ENCODE data around the gene CPNE4.

Gene CPNE4

GRCh38 chr3:131553495-131554247 is 481.1 kb downstream of the CPNE4 start:
- no peak for TF ChIP-seq TAF1 (IDR thresholded peaks at IDR 0.05; ENCODE audit: borderline replicate concordance, insufficient read depth, low read length)
- no peak for TF ChIP-seq SIN3A (IDR thresholded peaks at IDR 0.05; ENCODE audit: borderline replicate concordance, insufficient read depth, low read length)
- TF ChIP-seq POLR2AphosphoS5 (IDR thresholded peaks at IDR 0.05; ENCODE audit: low read depth, low read length) = no peak
- TF ChIP-seq, protein P1, sequence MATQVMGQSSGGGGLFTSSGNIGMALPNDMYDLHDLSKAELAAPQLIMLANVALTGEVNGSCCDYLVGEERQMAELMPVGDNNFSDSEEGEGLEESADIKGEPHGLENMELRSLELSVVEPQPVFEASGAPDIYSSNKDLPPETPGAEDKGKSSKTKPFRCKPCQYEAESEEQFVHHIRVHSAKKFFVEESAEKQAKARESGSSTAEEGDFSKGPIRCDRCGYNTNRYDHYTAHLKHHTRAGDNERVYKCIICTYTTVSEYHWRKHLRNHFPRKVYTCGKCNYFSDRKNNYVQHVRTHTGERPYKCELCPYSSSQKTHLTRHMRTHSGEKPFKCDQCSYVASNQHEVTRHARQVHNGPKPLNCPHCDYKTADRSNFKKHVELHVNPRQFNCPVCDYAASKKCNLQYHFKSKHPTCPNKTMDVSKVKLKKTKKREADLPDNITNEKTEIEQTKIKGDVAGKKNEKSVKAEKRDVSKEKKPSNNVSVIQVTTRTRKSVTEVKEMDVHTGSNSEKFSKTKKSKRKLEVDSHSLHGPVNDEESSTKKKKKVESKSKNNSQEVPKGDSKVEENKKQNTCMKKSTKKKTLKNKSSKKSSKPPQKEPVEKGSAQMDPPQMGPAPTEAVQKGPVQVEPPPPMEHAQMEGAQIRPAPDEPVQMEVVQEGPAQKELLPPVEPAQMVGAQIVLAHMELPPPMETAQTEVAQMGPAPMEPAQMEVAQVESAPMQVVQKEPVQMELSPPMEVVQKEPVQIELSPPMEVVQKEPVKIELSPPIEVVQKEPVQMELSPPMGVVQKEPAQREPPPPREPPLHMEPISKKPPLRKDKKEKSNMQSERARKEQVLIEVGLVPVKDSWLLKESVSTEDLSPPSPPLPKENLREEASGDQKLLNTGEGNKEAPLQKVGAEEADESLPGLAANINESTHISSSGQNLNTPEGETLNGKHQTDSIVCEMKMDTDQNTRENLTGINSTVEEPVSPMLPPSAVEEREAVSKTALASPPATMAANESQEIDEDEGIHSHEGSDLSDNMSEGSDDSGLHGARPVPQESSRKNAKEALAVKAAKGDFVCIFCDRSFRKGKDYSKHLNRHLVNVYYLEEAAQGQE (IDR thresholded peaks at IDR 0.05; ENCODE audit: insufficient read depth in 1 of 2, low read depth in 2 of 2, low read length in 2 of 2) = no peak

DNA sequence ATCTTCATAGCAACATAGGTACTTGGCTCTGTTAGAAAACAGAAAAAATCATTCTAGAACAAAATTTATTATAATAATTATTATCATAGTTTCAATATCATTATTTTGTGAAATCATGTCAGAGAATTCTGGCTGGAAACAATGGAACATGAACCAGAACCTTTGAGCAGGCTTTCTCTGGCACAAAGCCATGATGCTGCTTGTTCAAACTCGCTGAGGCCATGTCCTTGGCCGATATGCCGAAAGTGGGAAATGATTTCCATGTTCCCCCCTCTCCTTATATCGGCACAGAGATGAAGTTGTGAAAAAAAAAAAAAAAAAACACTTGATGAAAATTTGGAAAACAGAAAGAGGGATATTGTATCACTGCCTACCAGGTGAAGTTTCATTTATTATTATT is 483.1 kb downstream of the CPNE4 start:
- TF ChIP-seq SIN3A (IDR thresholded peaks at IDR 0.05; ENCODE audit: borderline replicate concordance, insufficient read depth, low read length) (no peak), POLR2AphosphoS5 (IDR thresholded peaks at IDR 0.05; ENCODE audit: low read depth, low read length) (no peak), TAF1 (IDR thresholded peaks at IDR 0.05; ENCODE audit: borderline replicate concordance, insufficient read depth, low read length) (no peak), FOXP2 (optimal IDR thresholded peaks at IDR 0.05; ENCODE audit: borderline replicate concordance, extremely low read depth, extremely low read length, insufficient read depth) (no peak)
- TF ChIP-seq, protein P1 (IDR thresholded peaks at IDR 0.05; ENCODE audit: insufficient read depth in 1 of 2, low read depth in 2 of 2, low read length in 2 of 2) = no peak

DNA sequence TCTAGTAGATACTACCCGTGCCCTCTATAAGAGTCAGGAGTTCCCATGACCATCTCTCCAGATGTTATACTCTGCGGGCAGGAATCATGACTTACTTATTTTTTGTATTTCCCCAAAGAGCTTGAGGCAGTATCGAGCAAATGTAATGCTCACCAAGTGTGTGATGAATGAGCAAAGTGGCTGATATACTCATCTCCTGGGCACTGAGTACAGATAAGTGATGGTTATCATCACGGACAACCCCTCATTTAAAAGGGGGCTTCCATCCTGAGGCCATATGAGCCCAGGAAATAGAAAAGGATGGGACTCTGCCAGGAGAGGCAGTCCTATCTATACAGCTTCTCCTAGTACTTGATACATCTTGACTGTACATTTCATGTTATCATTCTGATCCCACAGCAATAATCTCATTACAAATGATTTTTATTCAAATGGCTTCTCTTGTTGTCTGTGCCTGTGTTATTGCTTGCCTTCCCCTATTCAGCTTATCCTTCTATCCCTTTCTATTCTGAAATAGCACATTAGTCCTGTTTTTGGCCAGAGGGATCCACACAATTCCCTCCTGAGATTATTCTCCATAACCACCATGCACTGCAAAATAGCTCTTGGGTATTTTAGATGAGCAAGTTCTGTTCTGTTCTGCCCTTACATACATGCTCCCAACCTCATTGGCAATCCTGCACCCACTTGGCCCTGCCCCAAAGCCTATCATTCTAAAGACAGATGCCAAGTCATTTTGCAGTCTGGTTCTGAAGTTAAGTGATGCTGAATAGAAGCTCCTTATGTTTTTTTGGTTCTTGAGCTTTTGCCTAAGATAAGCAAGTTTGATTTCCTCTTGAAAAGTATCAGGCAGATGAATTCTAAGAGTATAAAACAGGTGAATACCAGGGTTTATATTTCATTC is 484.0 kb downstream of the CPNE4 start:
- TF ChIP-seq POLR2AphosphoS5 (IDR thresholded peaks at IDR 0.05; ENCODE audit: low read depth, low read length) = no peak
- no peak for TF ChIP-seq SIN3A (IDR thresholded peaks at IDR 0.05; ENCODE audit: borderline replicate concordance, insufficient read depth, low read length)
- TF ChIP-seq TAF1 (IDR thresholded peaks at IDR 0.05; ENCODE audit: borderline replicate concordance, insufficient read depth, low read length) = no peak
- no peak for TF ChIP-seq FOXP2 (optimal IDR thresholded peaks at IDR 0.05; ENCODE audit: borderline replicate concordance, extremely low read depth, extremely low read length, insufficient read depth)
- TF ChIP-seq, protein P1 (IDR thresholded peaks at IDR 0.05; ENCODE audit: insufficient read depth in 1 of 2, low read depth in 2 of 2, low read length in 2 of 2) = no peak

- no peak for TF ChIP-seq FOXP2 (optimal IDR thresholded peaks at IDR 0.05; ENCODE audit: borderline replicate concordance, extremely low read depth, extremely low read length, insufficient read depth)
- no peak for TF ChIP-seq SIN3A (IDR thresholded peaks at IDR 0.05; ENCODE audit: borderline replicate concordance, insufficient read depth, low read length)
- TF ChIP-seq, protein P1 (IDR thresholded peaks at IDR 0.05; ENCODE audit: insufficient read depth in 1 of 2, low read depth in 2 of 2, low read length in 2 of 2) = no peak
These were observed 485.5 kb downstream of the CPNE4 start for GRCh38 chr3:131549340-131549739.
